Ectodermal cell (in vitro differentiated cells): ENCODE measurements around the gene DOK5.
"Not testable (repeated sequence)": the region's sequence is repeated elsewhere in the genome, so short reads cannot be mapped to it uniquely, and the experiment has no call there.

Experiments used
- H3K27ac ChIP-seq: 2 replicates; pipeline ENCODE4 v1.7.0; 2013; ENCODE audit warnings: mild to moderate bottlenecking, low read depth, low read length; ENCODE audit not compliant: insufficient read depth, poor library complexity, severe bottlenecking
- H3K27me3 ChIP-seq: 2 replicates; pipeline ENCODE4 v1.7.0; 2013; ENCODE audit warnings: mild to moderate bottlenecking, low read length; ENCODE audit not compliant: insufficient read depth, control insufficient read depth, poor library complexity, severe bottlenecking
- H3K36me3 ChIP-seq: one replicate; pipeline ENCODE4 v1.7.0; 2013; ENCODE audit warnings: low read length; ENCODE audit not compliant: control insufficient read depth, insufficient read depth
- H3K4me1 ChIP-seq: one replicate; pipeline ENCODE4 v1.7.0; 2013; ENCODE audit warnings: low read length; ENCODE audit not compliant: control insufficient read depth, insufficient read depth
- H3K4me3 ChIP-seq: 2 replicates; pipeline ENCODE4 v1.7.0; 2013; ENCODE audit warnings: low read depth, low read length, control low read depth; ENCODE audit not compliant: insufficient read depth
- H3K9me3 ChIP-seq: 2 replicates; pipeline ENCODE4 v1.7.0; 2013; ENCODE audit warnings: mild to moderate bottlenecking, low read length, moderate library complexity; ENCODE audit not compliant: control insufficient read depth
- WGBS, 2 experiments: methylation state at CpG; one replicate each; pipeline ENCODE4 v1.1.7; 2013; ENCODE audit warnings: missing lambda C conversion rate in 2 of 2; 5-methylcytosine and 5-hydroxymethylcytosine counted together

The DOK5 gene

DNA sequence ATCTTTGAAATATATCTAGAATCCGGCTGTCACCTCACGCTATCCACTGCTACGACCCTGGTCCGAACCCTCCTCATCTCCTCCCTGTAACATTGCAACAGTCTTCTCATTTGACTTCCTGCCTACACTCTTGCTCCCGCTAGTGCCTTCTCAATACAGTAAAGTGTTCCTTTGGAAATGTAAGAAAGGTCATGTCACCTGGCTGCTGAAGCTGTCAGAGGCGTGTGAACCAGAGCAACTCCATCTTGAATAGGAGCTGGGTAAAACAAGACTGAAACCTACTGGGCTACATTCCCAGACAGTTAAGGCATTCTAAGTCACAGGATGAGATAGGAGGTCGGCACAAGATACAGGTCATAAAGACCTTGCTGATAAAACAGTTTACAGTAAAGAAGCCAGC lies 4.5 kb downstream of the DOK5 start:
- not testable (repeated sequence) for H3K4me3 ChIP-seq, H3K27ac ChIP-seq, H3K9me3 ChIP-seq, H3K36me3 ChIP-seq
- H3K27me3 ChIP-seq, result peaks cover 34% of the 10 kb centered on the region
- 92 to 96% methylated on average over 7 of the region's 7 CpGs for WGBS, 2 experiments
- H3K4me1 ChIP-seq, result peaks cover 19% of the 10 kb centered on the region

GRCh38 chr20:54481442-54481841 lies 6.0 kb downstream of the DOK5 start:
- no peaks in the 10 kb centered on the region for H3K9me3 ChIP-seq
- H3K36me3 ChIP-seq, result no peaks in the 10 kb centered on the region
- H3K27ac ChIP-seq, result no peak overlapping the region
- H3K4me3 ChIP-seq, result no peak overlapping the region
- peaks cover 20% of the 10 kb centered on the region for H3K27me3 ChIP-seq
- WGBS, 2 experiments, result 91 to 97% methylated on average over 3 to 4 of the region's 4 CpGs
- peaks cover 18% of the 10 kb centered on the region for H3K4me1 ChIP-seq

GRCh38 chr20:54485631-54486030 lies 10.2 kb downstream of the DOK5 start:
- Histone ChIP-seq H3K36me3 (no peaks in the 10 kb centered on the region), H3K4me3 (no peak overlapping the region), H3K27me3 (no peaks in the 10 kb centered on the region), H3K9me3 (no peaks in the 10 kb centered on the region), H3K4me1 (no peaks in the 10 kb centered on the region), H3K27ac (no peak overlapping the region)
- 90 to 93% methylated on average over 8 of the region's 8 CpGs for WGBS, 2 experiments

DNA sequence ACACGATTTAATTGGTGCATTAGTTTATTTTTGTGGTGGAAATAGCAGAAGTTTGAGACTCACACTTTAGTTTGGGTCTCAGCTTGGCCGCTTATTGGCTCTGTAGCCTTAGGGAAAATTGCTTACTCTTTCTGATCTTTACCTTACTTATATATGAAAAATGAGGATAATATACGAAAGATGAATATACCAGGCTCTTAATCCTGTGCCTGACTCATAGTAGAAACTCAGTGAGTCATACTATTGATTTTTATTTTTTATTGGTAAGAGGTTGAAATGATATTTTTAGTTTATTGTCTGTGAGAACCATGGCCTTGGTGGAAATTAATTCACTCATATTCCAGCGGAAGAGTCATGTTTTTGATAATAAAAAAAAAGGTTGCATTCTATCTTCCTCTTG lies 11.2 kb downstream of the DOK5 start:
- WGBS, 2 experiments, result 95 to 100% methylated on average over 1 to 4 of the region's 4 CpGs
- H3K27me3 ChIP-seq, result no peaks in the 10 kb centered on the region
- no peak overlapping the region for H3K27ac ChIP-seq
- no peaks in the 10 kb centered on the region for H3K4me1 ChIP-seq
- H3K9me3 ChIP-seq, result no peaks in the 10 kb centered on the region
- H3K4me3 ChIP-seq, result no peak overlapping the region
- H3K36me3 ChIP-seq, result no peaks in the 10 kb centered on the region

DNA sequence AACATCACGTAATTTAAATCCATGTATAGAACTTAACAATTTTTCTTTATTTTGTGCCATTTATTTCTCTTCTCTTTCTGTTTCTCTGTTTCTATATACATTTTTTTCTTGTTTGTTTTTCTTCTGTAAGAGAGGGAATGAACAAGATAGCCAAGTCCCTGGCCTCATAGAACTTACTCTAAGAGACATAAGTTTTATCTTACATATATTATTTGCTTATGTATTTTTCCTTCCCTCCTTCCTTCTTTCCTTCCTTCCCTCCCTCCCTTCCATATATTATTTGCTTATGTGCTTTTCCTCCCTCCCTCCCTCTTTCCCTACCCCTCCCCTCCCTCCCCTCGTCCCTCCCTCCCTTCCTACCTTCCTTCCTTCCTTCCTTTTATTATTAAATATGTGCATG lies 13.0 kb downstream of the DOK5 start:
- WGBS, 2 experiments, result 80 to 100% methylated on average over 1 of the region's 2 CpGs
- Histone ChIP-seq H3K9me3 (no peaks in the 10 kb centered on the region), H3K27ac (no peak overlapping the region), H3K36me3 (no peaks in the 10 kb centered on the region), H3K27me3 (no peaks in the 10 kb centered on the region), H3K4me1 (no peaks in the 10 kb centered on the region), H3K4me3 (no peak overlapping the region)

- Histone ChIP-seq H3K4me3 (no peak overlapping the region), H3K36me3 (no peaks in the 10 kb centered on the region), H3K4me1 (no peaks in the 10 kb centered on the region), H3K9me3 (no peaks in the 10 kb centered on the region), H3K27me3 (no peaks in the 10 kb centered on the region), H3K27ac (no peak overlapping the region)
- WGBS, 2 experiments, result 96% methylated on average over 7 of the region's 7 CpGs
Measured at GRCh38 chr20:54491506-54491905, 16.1 kb downstream of the DOK5 start.

GRCh38 chr20:54494303-54495006 lies 19.1 kb downstream of the DOK5 start:
- Histone ChIP-seq H3K4me1 (no peaks in the 10 kb centered on the region), H3K27ac (no peak overlapping the region), H3K36me3 (no peaks in the 10 kb centered on the region), H3K27me3 (no peaks in the 10 kb centered on the region), H3K9me3 (no peaks in the 10 kb centered on the region), H3K4me3 (no peak overlapping the region)
- 84 to 95% methylated on average over 2 of the region's 3 CpGs for WGBS, 2 experiments

DNA sequence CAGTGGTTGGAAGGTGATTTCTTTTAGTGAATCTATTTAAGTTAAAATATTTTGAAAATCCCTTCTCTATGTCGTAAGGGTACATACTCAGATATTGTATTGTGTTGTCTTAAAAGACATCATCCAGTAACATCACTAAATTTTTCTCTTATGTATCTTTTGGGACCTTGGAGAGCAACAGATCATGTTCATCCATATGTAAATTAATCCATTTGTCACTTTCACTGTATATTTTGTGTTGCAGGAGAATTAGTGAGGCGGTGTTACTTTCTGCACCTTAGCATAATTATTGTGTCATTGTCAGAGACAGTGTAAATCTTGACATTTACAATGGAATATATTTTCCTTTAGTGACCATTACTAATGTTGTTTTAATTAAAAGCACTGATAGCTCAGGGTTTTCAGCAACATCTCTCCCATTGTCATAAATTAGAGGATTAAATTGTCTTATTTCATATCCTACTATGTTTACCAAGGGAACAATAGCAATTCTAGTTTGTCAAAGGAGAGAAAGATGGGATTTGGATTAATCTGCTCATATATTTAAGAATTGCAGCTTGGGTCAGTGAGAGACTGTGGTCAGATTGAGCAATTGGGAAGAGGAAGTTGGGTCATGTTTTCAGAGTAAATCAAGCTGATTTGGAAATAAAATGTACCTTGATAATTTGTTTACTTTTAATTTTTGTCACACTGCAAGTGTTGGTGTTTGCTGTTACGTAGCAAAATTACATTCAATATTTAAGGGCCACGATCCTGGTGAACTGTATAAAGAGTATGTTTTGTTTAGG lies 22.7 kb downstream of the DOK5 start:
- WGBS, 2 experiments, result 90 to 100% methylated on average over 2 to 3 of the region's 4 CpGs
- no peaks in the 10 kb centered on the region for H3K27me3 ChIP-seq
- H3K27ac ChIP-seq, result no peak overlapping the region
- no peaks in the 10 kb centered on the region for H3K36me3 ChIP-seq
- no peaks in the 10 kb centered on the region for H3K9me3 ChIP-seq
- H3K4me3 ChIP-seq, result no peak overlapping the region
- no peaks in the 10 kb centered on the region for H3K4me1 ChIP-seq

GRCh38 chr20:54499111-54499510 lies 23.7 kb downstream of the DOK5 start:
- 100% methylated on average over 1 of the region's 1 CpG for WGBS, 2 experiments

DNA sequence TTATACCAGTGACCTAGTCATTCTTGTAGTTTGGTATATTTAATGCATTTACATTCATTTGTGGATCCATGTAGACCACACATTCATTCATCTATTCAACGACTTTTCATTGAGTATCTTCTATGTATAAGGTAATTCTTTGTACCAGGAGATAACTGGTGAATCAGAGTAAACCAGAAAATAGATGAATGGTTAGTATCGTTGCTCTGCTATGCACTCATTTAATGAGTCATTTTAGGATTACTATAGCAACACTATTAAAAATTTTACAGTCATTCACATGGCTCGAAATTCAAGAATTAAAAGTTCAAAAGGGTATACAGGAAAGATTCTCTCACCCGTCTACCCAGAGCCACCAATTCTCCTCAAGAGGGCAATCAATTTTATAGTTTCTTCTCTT lies 26.8 kb downstream of the DOK5 start:
- H3K36me3 ChIP-seq, result no peaks in the 10 kb centered on the region
- H3K27ac ChIP-seq, result no peak overlapping the region
- no peak overlapping the region for H3K4me3 ChIP-seq
- 94% methylated on average over 3 of the region's 4 CpGs for WGBS, 2 experiments
- H3K4me1 ChIP-seq, result no peaks in the 10 kb centered on the region
- no peaks in the 10 kb centered on the region for H3K9me3 ChIP-seq
- no peaks in the 10 kb centered on the region for H3K27me3 ChIP-seq

More at GRCh38 chr20:54499111-54499510, 23.7 kb downstream of the DOK5 start:
- Histone ChIP-seq H3K27me3 (no peaks in the 10 kb centered on the region), H3K4me3 (no peak overlapping the region), H3K36me3 (no peaks in the 10 kb centered on the region), H3K27ac (no peak overlapping the region), H3K9me3 (no peaks in the 10 kb centered on the region), H3K4me1 (no peaks in the 10 kb centered on the region)
